ENCODE data around the gene TOMT.

TOMT gene

Small RNA genes within 50 kb of the gene (small RNA-seq; reads per million reads assigned to genes)
- 0 to 0.09 reads per million in 2 experiments for gene MIR3165
